ENCODE results near the gene NEK9. TPM values are rescaled to one million over a fixed set of nuclear protein-coding genes. Genes with fewer than 3 reads are reported as not detected.

NEK9 gene
- total RNA-seq, 1 experiment from 2014 or later = 29.6 TPM

- Histone ChIP-seq H3F3A (ENCODE audit: low read length, unreplicated experiment) (no peaks in the 10 kb centered on the region), H3K27me3 (ENCODE audit: low read length) (no peaks in the 10 kb centered on the region), H3K27ac (ENCODE audit: low read length) (no peak overlapping the region), H3K36me3 (ENCODE audit: low read depth, low read length) (peaks cover 14% of the 10 kb centered on the region; the same call in 1 of the 2 replicates), H4K20me1 (ENCODE audit: low read length) (no peaks in the 10 kb centered on the region), H3K4me3 (ENCODE audit: low read length) (no peak overlapping the region), H3K4me2 (ENCODE audit: low read length) (no peak overlapping the region), H3K4me1 (ENCODE audit: insufficient read depth, low read length) (peaks cover 28% of the 10 kb centered on the region), H3K79me2 (ENCODE audit: low read length) (peaks cover 47% of the 10 kb centered on the region), H3K9me2 (replicated peaks; ENCODE audit: low read length) (no peaks in the 10 kb centered on the region), H2AFZ (ENCODE audit: low read length) (no peak overlapping the region), H3K9ac (ENCODE audit: low read length) (no peak overlapping the region), H3K9me3 (ENCODE audit: low read length) (no peaks in the 10 kb centered on the region)
- no TSS peak for BruUV-seq (replicated peaks)
- ATAC-seq (no peak), DNase-seq (no peak)
- ChIA-PET CTCF (interaction anchor here (0.7 kb wide), 1 partner anchor 103 kb away, joined by 4 read pairs; no protein-coding TSS in a partner anchor), POLR2A (ENCODE audit: unreplicated experiment) (no interaction called here)
- intact Hi-C loops (cut with micrococcal nuclease) = no loop called here
- TF ChIP-seq CTCF (conservative IDR thresholded peaks at IDR 0.05; ENCODE audit: low read depth, low read length) (no peak), EZH2 (IDR thresholded peaks at IDR 0.05; ENCODE audit: low read length, unreplicated experiment) (no peak), EZH2phosphoT487 (IDR thresholded peaks at IDR 0.05; ENCODE audit: borderline replicate concordance, low read length) (no peak)
Observed at GRCh38 chr14:75049136-75049535, 77.7 kb downstream of the NEK9 start.

GRCh38 chr14:75048101-75048500 is 78.7 kb downstream of the NEK9 start:
- Histone ChIP-seq H3K79me2 (ENCODE audit: low read length) (peaks cover 55% of the 10 kb centered on the region), H3K27ac (ENCODE audit: low read length) (no peak overlapping the region), H3K9me3 (ENCODE audit: low read length) (no peaks in the 10 kb centered on the region), H3K27me3 (ENCODE audit: low read length) (no peaks in the 10 kb centered on the region), H3K4me1 (ENCODE audit: insufficient read depth, low read length) (peaks cover 29% of the 10 kb centered on the region), H3K4me3 (ENCODE audit: low read length) (no peak overlapping the region), H4K20me1 (ENCODE audit: low read length) (no peaks in the 10 kb centered on the region), H2AFZ (ENCODE audit: low read length) (no peak overlapping the region), H3K9ac (ENCODE audit: low read length) (no peak overlapping the region), H3K9me2 (replicated peaks; ENCODE audit: low read length) (no peaks in the 10 kb centered on the region), H3K4me2 (ENCODE audit: low read length) (no peak overlapping the region), H3K36me3 (ENCODE audit: low read depth, low read length) (peaks cover 14% of the 10 kb centered on the region; the same call in 1 of the 2 replicates), H3F3A (ENCODE audit: low read length, unreplicated experiment) (no peaks in the 10 kb centered on the region)
- TF ChIP-seq CTCF (conservative IDR thresholded peaks at IDR 0.05; ENCODE audit: low read depth, low read length) = no peak
- TF ChIP-seq EZH2phosphoT487 (IDR thresholded peaks at IDR 0.05; ENCODE audit: borderline replicate concordance, low read length) = no peak
- TF ChIP-seq EZH2 (IDR thresholded peaks at IDR 0.05; ENCODE audit: low read length, unreplicated experiment) = no peak
- intact Hi-C loops (cut with micrococcal nuclease) = no loop called here
- POLR2A ChIA-PET (ENCODE audit: unreplicated experiment) = no interaction called here
- ATAC-seq = no peak
- CTCF ChIA-PET = no interaction called here
- no peak for DNase-seq
- no TSS peak for BruUV-seq (replicated peaks)

GRCh38 chr14:75047506-75047905 is 79.3 kb downstream of the NEK9 start:
- ChIA-PET CTCF (no interaction called here), POLR2A (ENCODE audit: unreplicated experiment) (no interaction called here)
- Histone ChIP-seq H2AFZ (ENCODE audit: low read length) (no peak overlapping the region), H3K79me2 (ENCODE audit: low read length) (peaks cover 58% of the 10 kb centered on the region), H3K27ac (ENCODE audit: low read length) (no peak overlapping the region), H3K4me2 (ENCODE audit: low read length) (no peak overlapping the region), H3K4me3 (ENCODE audit: low read length) (no peak overlapping the region), H3K27me3 (ENCODE audit: low read length) (no peaks in the 10 kb centered on the region), H3K36me3 (ENCODE audit: low read depth, low read length) (peaks cover 14% of the 10 kb centered on the region; the same call in 1 of the 2 replicates), H3K4me1 (ENCODE audit: insufficient read depth, low read length) (peaks cover 29% of the 10 kb centered on the region), H3K9ac (ENCODE audit: low read length) (no peak overlapping the region), H3F3A (ENCODE audit: low read length, unreplicated experiment) (no peaks in the 10 kb centered on the region), H3K9me3 (ENCODE audit: low read length) (no peaks in the 10 kb centered on the region), H3K9me2 (replicated peaks; ENCODE audit: low read length) (no peaks in the 10 kb centered on the region), H4K20me1 (ENCODE audit: low read length) (no peaks in the 10 kb centered on the region)
- no peak for ATAC-seq
- DNase-seq = no peak
- TF ChIP-seq EZH2phosphoT487 (IDR thresholded peaks at IDR 0.05; ENCODE audit: borderline replicate concordance, low read length) (no peak), EZH2 (IDR thresholded peaks at IDR 0.05; ENCODE audit: low read length, unreplicated experiment) (no peak), CTCF (conservative IDR thresholded peaks at IDR 0.05; ENCODE audit: low read depth, low read length) (no peak)
- BruUV-seq (replicated peaks) = no TSS peak
- intact Hi-C loops (cut with micrococcal nuclease) = no loop called here
